HEK293T (cell line): ENCODE results near the gene LRRC14B.
"Not testable (repeated sequence)": the region's sequence is repeated elsewhere in the genome, so short reads cannot be mapped to it uniquely, and the experiment has no call there.

ENCODE experiments used
- CTCF ChIA-PET: fragments of 350-600 bp; formaldehyde crosslinking; extraction: SDS; loops from one replicate; lab custom pipeline; 2021; ENCODE audit warnings: antibody characterized with exemption, inconsistent platforms; lab: Yijun Ruan, JAX
- POLR2A ChIA-PET: fragments of 350-600 bp; formaldehyde crosslinking; extraction: SDS; loops from one replicate; lab custom pipeline; 2020; ENCODE audit warnings: antibody characterized with exemption, inconsistent platforms; lab: Yijun Ruan, JAX
- DNase-seq: peaks from one replicate; pipeline ENCODE4 v3.0.0; 2012; ENCODE audit warnings: mixed read lengths; ENCODE audit errors: extremely low spot score
- ARNT ChIP-seq: fragments of 450-650 bp; IDR thresholded peaks from 2 replicates; pipeline ENCODE4 v1.6.1; 2017; ENCODE audit warnings: mild to moderate bottlenecking
- BHLHE40 ChIP-seq: fragments of 450-650 bp; IDR thresholded peaks from 2 replicates; pipeline ENCODE4 v1.6.1; 2016; ENCODE audit warnings: mild to moderate bottlenecking, moderate library complexity, borderline replicate concordance
- CTBP1 ChIP-seq: fragments of 450-650 bp; IDR thresholded peaks from 2 replicates; pipeline ENCODE4 v1.6.1; 2016; ENCODE audit warnings: borderline replicate concordance
- ELF4 ChIP-seq: fragments of 450-650 bp; IDR thresholded peaks from 2 replicates; pipeline ENCODE4 v1.6.1; 2017; ENCODE audit warnings: antibody characterized with exemption
- FOXA1 ChIP-seq: fragments of 450-650 bp; IDR thresholded peaks from 2 replicates; pipeline ENCODE4 v1.6.1; 2016; ENCODE audit warnings: mild to moderate bottlenecking
- FOXK2 ChIP-seq: fragments of 450-650 bp; IDR thresholded peaks from 2 replicates; pipeline ENCODE4 v1.6.1; 2016; ENCODE audit warnings: mild to moderate bottlenecking
- FOXM1 ChIP-seq: fragments of 450-650 bp; IDR thresholded peaks from 2 replicates; pipeline ENCODE4 v1.6.1; 2017; ENCODE audit warnings: mild to moderate bottlenecking, borderline replicate concordance
- HDGF ChIP-seq: fragments of 450-650 bp; IDR thresholded peaks from 2 replicates; pipeline ENCODE4 v1.6.1; 2017; ENCODE audit warnings: antibody characterized with exemption, borderline replicate concordance
- L3MBTL2 ChIP-seq: fragments of 450-650 bp; conservative IDR thresholded peaks from 2 replicates; pipeline ENCODE4 v1.6.1; 2016; ENCODE audit warnings: mild to moderate bottlenecking
- LEF1 ChIP-seq: fragments of 450-650 bp; IDR thresholded peaks from 2 replicates; pipeline ENCODE4 v1.6.1; 2017; ENCODE audit warnings: mild to moderate bottlenecking, borderline replicate concordance
- NFRKB ChIP-seq: fragments of 450-650 bp; IDR thresholded peaks from 2 replicates; pipeline ENCODE4 v1.6.1; 2016; ENCODE audit warnings: mild to moderate bottlenecking, moderate library complexity
- SP1 ChIP-seq: fragments of 450-650 bp; IDR thresholded peaks from 2 replicates; pipeline ENCODE4 v1.6.1; 2017
- SUZ12 ChIP-seq: fragments of 450-650 bp; IDR thresholded peaks from 2 replicates; pipeline ENCODE4 v1.6.1; 2016; ENCODE audit warnings: mild to moderate bottlenecking
- TARDBP ChIP-seq: fragments of 450-650 bp; IDR thresholded peaks from 2 replicates; pipeline ENCODE4 v1.6.1; 2016
- ZNF384 ChIP-seq: fragments of 450-650 bp; IDR thresholded peaks from 2 replicates; pipeline ENCODE4 v1.6.1; 2016
- TF ChIP-seq, protein P1 (sequence below): fragments of 450-650 bp; IDR thresholded peaks from 2 replicates; pipeline ENCODE4 v1.6.1; 2016

Gene LRRC14B

DNA sequence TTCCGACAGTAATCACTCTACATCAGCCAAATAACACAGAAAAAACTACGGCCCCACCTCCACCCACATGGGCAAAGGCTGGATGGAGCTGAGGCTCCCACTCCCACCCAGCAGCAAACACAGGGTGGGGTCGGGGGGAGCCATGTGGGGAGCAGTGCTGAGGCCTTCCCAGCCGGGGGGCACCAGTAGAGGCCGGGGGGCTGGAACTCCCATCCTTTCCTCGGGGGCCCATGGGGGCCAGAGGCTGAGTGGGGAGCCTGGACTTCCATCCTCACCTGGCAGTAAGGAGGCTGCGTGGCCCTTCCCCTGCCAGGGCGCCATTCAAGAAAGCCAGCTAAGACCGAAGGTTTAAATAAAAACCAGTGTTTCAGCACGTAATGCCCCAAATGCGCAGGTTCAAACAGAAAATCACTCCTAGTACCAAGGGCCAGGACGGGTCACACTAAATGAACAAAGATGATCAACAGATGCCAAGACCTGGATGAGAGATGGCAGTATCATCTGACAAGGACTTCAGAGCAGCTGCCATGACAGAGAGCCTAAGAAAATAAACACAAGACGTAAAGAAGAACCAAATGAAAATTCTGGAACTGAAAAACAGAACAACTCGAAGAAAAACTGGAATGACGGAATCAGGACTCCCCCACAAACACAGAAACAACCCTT, 17.3 kb downstream of the LRRC14B start:
- ChIA-PET CTCF (interaction anchor here (0.6 to 1.6 kb wide), 2 partner anchors 21 to 25 kb away, joined by 4 read pairs; no protein-coding TSS in a partner anchor), POLR2A (interaction anchor here (2.3 to 2.4 kb wide), 2 partner anchors 10 to 21 kb away, joined by 6 to 9 read pairs; partner anchors contain the start of genes CCDC127 and SDHA)
- no peak for DNase-seq
- TF ChIP-seq SUZ12 (no peak), ZNF384 (no peak)

DNA sequence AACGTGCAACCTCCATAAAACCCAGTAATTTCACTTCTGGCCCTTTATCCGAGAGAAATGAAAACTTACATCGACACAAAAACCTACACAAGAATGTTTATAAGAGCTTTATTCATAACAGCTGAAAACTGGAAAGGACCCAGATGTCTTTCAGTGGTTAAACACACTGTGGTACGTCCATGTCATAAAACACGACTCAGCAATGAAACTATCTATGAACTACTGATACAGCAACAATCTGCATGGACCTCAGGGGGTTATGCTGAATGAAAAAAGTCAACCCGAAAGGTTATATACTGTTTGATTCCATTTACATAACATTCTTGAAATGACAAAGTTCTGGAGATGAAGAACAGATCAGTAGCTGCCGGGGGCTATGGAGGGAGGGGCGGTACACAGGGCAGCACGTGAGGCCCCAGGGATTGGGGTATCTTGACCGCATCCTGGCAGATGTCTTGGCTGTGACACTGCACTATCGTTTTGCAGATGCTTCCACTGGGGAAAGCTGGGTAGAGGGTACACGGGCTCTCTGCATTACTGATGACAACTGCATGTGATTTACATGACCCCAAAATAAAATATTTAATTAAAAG, 22.6 kb downstream of the LRRC14B start:
- CTCF ChIA-PET = no interaction called here
- DNase-seq = no peak
- TF ChIP-seq NFRKB = no peak
- POLR2A ChIA-PET = no interaction called here

DNA sequence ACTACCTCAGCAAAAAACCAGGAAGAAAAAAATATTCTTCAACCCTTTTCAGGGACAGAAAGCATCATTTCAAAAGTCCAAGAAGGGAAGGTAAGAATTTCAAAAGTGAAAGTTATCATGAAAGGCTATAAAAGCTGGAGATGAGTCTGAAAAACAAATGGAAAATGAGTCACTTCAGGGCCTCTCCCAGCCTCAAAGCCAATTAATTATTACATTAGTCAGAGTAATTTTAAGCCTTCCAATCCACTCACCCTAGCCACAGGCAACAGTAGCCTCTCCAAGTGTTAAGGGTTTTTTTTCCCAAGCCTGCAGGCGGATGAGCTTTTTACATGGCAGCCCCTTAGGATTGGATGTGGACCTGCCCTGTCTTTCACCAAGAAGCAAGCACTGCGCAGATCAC, 24.0 kb downstream of the LRRC14B start:
- CTCF ChIA-PET, DNase-seq, POLR2A ChIA-PET: not testable (repeated sequence)

DNA sequence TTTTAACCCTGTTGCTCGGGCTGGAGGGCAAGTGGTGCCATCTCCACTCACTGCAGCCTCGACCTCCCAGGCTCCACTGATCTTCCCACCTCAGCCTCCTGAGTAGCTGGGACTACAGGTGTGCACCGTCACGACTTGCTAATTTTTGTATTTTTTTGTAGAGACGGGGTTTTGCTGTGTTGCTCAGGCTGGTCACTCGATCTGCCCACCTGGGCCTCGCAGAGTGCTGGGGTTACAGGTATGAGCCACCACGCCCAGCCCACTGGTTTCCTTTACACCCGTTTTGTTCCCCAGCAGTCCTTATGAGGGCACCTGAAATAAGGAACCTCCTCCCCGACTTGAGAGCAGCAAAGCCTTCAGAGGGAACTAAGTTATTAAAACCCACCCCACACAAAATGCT, 24.8 kb downstream of the LRRC14B start:
- CTCF ChIA-PET, POLR2A ChIA-PET, DNase-seq: not testable (repeated sequence)

DNA sequence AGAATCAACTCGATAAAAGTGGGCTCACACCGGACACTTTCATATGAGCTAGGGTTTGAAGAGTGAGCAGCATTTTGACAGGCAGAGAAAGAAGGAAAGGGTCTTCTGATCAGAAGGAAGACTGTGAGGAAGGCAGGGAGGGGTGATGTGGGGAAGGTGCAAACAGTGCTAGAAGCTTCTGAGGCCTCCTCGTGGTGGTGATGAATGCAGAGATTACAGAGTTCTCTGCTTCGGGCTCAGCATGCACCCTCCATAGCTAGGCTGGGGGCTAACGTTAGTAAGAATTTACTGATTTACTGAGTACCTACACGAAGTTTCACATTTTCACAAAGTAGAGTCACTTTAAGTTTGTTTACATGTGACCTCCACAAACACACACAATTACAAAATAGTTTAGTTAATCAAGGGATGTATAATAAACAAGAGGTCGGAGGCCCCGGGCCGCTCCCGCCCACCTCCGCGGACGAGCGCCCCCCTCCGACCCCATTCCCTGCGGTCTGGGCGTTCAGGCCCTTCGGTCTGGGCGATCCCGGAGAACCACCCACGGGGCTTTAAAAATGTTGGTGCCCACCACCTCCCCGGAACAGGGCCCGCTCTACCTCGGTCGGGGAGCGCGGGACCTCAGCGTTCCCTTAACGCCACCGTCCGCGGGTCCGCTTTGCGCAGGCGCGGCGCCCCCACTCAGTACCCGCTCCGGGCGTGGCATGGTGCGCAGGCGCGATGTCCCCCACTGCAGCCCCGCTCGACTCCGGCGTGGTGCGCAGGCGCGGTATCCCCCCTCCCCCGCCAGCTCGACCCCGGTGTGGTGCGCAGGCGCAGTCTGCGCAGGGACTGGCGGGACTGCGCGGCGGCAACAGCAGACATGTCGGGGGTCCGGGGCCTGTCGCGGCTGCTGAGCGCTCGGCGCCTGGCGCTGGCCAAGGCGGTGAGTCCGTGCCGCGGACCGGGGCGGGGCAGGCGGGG, 26.5 kb downstream of the LRRC14B start, which contains the start of the genes CCDC127 and SDHA:
Gene CCDC127, minus strand, starts transcription at position 660 of the 963 bp plus-strand sequence. CDS start 1,304 bp downstream, outside the sequence.
Gene SDHA, plus strand, starts transcription at position 827 of the 963 bp plus-strand sequence. Its CDS starts 36 bp downstream, at position 863.
- ChIA-PET POLR2A (interaction anchor here (0.6 to 1.9 kb wide), 19 partner anchors 8 to 425 kb away, joined by 3 to 16 read pairs (median 3); partner anchors contain the start of genes LRRC14B, PDCD6 and PLEKHG4B), CTCF (interaction anchor here (0.7 to 1.5 kb wide), 2 partner anchors 8 to 29 kb away, joined by 3 to 4 read pairs; no protein-coding TSS in a partner anchor)
- DNase-seq = peak; percentile 99

DNA sequence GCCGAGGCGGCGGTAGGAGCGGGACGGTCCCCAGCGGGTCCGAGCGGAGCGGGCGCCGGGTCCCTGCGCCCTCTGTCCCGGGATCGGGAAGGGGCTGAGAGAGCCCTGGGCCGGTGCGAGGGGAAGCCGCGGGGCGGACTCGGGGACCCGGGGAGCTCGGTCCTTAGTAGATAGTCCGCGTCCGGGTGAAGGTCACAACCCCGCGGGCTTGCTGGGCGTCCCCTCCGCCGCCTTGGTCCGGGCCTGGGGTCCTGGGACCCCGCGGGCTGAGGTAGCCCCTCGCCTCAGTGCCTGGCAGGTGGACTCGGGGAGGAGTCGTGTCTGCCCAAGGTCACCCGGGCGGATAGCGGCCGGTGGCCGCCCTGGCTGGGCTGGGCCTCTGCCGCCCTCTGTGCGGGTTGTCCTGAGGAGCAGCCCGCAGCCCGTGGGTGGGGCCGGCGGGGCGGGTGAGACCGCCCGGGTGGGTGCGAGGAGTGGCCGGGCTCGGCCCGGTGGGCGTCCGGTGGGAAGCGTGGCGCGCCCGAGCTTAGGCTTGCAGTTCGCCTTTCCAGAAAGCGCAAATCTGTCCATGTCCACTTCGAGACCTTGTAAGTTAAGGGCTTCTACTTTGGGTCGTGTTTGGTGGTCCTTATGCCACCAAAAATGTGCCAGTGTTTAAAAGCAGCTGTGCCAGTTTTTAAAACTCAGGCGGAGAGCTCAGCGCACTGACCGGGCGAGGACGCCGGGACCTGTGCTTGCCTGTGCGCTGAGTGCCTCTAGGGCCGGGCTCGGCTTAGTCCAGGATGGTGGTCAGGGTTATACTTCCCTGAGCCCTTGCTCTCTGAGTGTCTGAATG, 27.4 kb downstream of the LRRC14B start:
- no peak for DNase-seq
- ChIA-PET CTCF (interaction anchor here (0.7 to 1.5 kb wide), 2 partner anchors 9 to 30 kb away, joined by 3 to 4 read pairs; no protein-coding TSS in a partner anchor), POLR2A (interaction anchor here (0.6 to 1.9 kb wide), 19 partner anchors 9 to 424 kb away, joined by 3 to 16 read pairs (median 3); partner anchors contain the start of genes LRRC14B, PDCD6 and PLEKHG4B)
- no peak for TF ChIP-seq LEF1
- TF ChIP-seq ARNT = no peak
- no peak for TF ChIP-seq BHLHE40
- no peak for TF ChIP-seq SP1
- TF ChIP-seq ZNF384 = no peak
- no peak for TF ChIP-seq CTBP1
- no peak for TF ChIP-seq NFRKB
- TF ChIP-seq, protein P1, sequence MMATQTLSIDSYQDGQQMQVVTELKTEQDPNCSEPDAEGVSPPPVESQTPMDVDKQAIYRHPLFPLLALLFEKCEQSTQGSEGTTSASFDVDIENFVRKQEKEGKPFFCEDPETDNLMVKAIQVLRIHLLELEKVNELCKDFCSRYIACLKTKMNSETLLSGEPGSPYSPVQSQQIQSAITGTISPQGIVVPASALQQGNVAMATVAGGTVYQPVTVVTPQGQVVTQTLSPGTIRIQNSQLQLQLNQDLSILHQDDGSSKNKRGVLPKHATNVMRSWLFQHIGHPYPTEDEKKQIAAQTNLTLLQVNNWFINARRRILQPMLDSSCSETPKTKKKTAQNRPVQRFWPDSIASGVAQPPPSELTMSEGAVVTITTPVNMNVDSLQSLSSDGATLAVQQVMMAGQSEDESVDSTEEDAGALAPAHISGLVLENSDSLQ = no peak
- TF ChIP-seq FOXA1 = no peak
- no peak for TF ChIP-seq HDGF
- TF ChIP-seq TARDBP = no peak
- no peak for TF ChIP-seq FOXM1
- no peak for TF ChIP-seq L3MBTL2
- no peak for TF ChIP-seq ELF4
- TF ChIP-seq FOXK2 = no peak

DNA sequence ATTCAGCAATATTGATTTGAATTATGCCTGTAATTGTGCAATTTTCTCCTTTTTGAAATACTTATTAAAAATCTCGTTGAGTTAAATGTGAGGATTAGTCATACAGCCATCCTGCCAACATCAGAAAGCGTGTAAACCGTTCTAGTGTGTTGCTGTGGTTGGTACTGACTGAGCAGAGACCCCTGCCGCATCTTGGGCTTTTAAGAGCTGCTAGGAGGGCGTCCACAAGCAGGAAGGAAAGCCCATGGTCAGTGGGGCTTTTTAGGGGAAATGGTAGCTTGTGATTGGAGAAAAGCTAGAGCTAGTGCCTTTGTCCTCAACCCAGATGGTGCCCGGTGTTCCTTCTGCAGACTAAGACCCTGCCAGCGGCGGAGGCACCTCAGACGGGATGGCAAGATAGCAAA, 28.2 kb downstream of the LRRC14B start:
- ChIA-PET CTCF (interaction anchor here (0.7 kb wide), 1 partner anchor 31 kb away, joined by 3 read pairs; no protein-coding TSS in a partner anchor), POLR2A (interaction anchor here (0.9 to 1.6 kb wide), 2 partner anchors 52 to 53 kb away, joined by 3 to 4 read pairs; partner anchors contain the start of gene PDCD6)
- no peak for DNase-seq
- TF ChIP-seq SP1 (no peak), FOXA1 (no peak), L3MBTL2 (no peak), CTBP1 (no peak)
